Kidney (tissue), 22 donors: ENCODE results near the gene TIE1. TPM values are rescaled to one million over a fixed set of nuclear protein-coding genes. Genes with fewer than 3 reads are reported as not detected.

Experiments used
- DNase-seq, 5 donors: peaks; one replicate each; pipeline ENCODE4 v3.0.0-alpha.2; 2013 to 2020
- FAIRE-seq: peaks from 2 replicates; lab custom pipeline; 2012; peaks lifted over from hg19 to GRCh38; lab: Jason Lieb, UNC
- H3K27ac ChIP-seq, 2 donors: one replicate each; pipeline ENCODE4 v1.7.0; 2013; ENCODE audit warnings: low read depth in 2 of 2, low read length in 2 of 2, inconsistent platforms in 1 of 2
- H3K27me3 ChIP-seq: one replicate; pipeline ENCODE4 v1.7.1; 2013; ENCODE audit warnings: low read length, inconsistent platforms; ENCODE audit not compliant: control insufficient read depth, insufficient read depth
- H3K36me3 ChIP-seq, 3 donors: one replicate each; pipeline versions ENCODE4 v1.7.0 to v1.7.1; 2013; ENCODE audit warnings: low read length in 3 of 3, control low read depth in 1 of 3, inconsistent platforms in 1 of 3; ENCODE audit not compliant: insufficient read depth in 3 of 3, control insufficient read depth in 2 of 3
- H3K4me1 ChIP-seq, 3 donors: one replicate each; pipeline versions ENCODE4 v1.7.0 to v1.7.1; 2013; ENCODE audit warnings: low read length in 3 of 3, inconsistent platforms in 1 of 3, low read depth in 1 of 3; ENCODE audit not compliant: control insufficient read depth in 2 of 3, insufficient read depth in 2 of 3
- H3K4me3 ChIP-seq, 3 donors: one replicate each; pipeline versions ENCODE4 v1.7.0 to v1.8.1; 2013; ENCODE audit warnings: low read length in 3 of 3, control low read depth in 1 of 3, inconsistent platforms in 1 of 3
- H3K9ac ChIP-seq, 3 donors: one replicate each; pipeline versions ENCODE4 v1.7.0 to v1.7.1; 2013; ENCODE audit warnings: low read length in 3 of 3, control low read depth in 1 of 3, inconsistent platforms in 1 of 3
- H3K9me3 ChIP-seq, 3 donors: one replicate each; pipeline versions ENCODE4 v1.7.0 to v1.7.1; 2013; ENCODE audit warnings: low read length in 3 of 3, control low read depth in 1 of 3, inconsistent platforms in 1 of 3; ENCODE audit not compliant: control insufficient read depth in 2 of 3, insufficient read depth in 1 of 3
- intact Hi-C: fragments of 100-400 bp; cut with DNase I; formaldehyde crosslinking; loops from one replicate; pipeline ENCODE4 v1.11.1; 2022
- long read RNA-seq, 10 donors: library from polyadenylated mRNA in 1 of 10; unstranded in 1 of 10; transcript quantifications; one replicate each; pipeline ENCODE4 v2.0.0 and lab custom pipeline, GENCODE V29; 2021 to 2026
- polyA plus RNA-seq: library from polyadenylated mRNA; stranded (reverse); fragments of 350-450 nt; fragmentation: Illumina TruSeq; extraction: RNeasy Lipid Tissue Mini Kit (QIAGEN cat#74804); gene quantifications from one replicate; pipeline ENCODE4 v1.2.3, GENCODE V29; 2014; ENCODE audit warnings: low read depth, low replicate concordance; ENCODE audit not compliant: insufficient read depth
- total RNA-seq: library from RNA; stranded (reverse); fragmentation: NEBNext Ultra II Directional; extraction: Animal tissue kit (Norgen Biotek cat#: 25700); gene quantifications from one replicate; pipeline ENCODE4 v1.2.1, GENCODE V29; 2021
- TF ChIP-seq, protein P1 (sequence below): IDR thresholded peaks from 3 replicates; pipeline ENCODE4 v1.5.1; 2012; ENCODE audit warnings: mild to moderate bottlenecking, moderate library complexity, borderline replicate concordance; ENCODE audit not compliant: insufficient read depth; ENCODE audit errors: extremely low read depth
- donor health status: control.
- donor health status: control.
- donor health status: control.
- donor health status: control.
- donor health status: control.
- donor health status: DM: yes; HTN: yes; CAD: no.
- donor health status: Normal renal cell carcinoma (clear cell type).

TIE1 gene
- total RNA-seq (46.3 TPM), polyA plus RNA-seq (15.0 TPM)
- long read RNA-seq, donor 1, partial matches to known transcripts = 0 of 3 reads
- long read RNA-seq, donor 1, other reads (novel, unspliced or antisense) = 0 of 3 reads
- long read RNA-seq, donor 2, partial matches to known transcripts = 0 of 4 reads
- long read RNA-seq, donor 2, other reads (novel, unspliced or antisense) = 0 of 4 reads
- long read RNA-seq, donor 3, partial matches to known transcripts = 5 of 7 reads
- long read RNA-seq, donor 3, other reads (novel, unspliced or antisense) = 0 of 7 reads
- long read RNA-seq, donor 4, transcript TIE1-201 (23 exons, 3,882 nt) = major isoform, 5 of 25 reads
- long read RNA-seq, donor 4, partial matches to known transcripts = 13 of 25 reads
- long read RNA-seq, donor 4, other reads (novel, unspliced or antisense) = 5 of 25 reads
- long read RNA-seq, donor 5 = 0 reads
- long read RNA-seq, donor 6 = 0 reads
- long read RNA-seq, donor 7, transcript TIE1-201 (23 exons, 3,882 nt) = major isoform, 16 of 50 reads
- long read RNA-seq, donor 7, partial matches to known transcripts = 24 of 50 reads
- long read RNA-seq, donor 7, other reads (novel, unspliced or antisense) = 10 of 50 reads
- long read RNA-seq, donor 8, partial matches to known transcripts = 8 of 9 reads
- long read RNA-seq, donor 8, other reads (novel, unspliced or antisense) = 0 of 9 reads
- long read RNA-seq, donor 9, partial matches to known transcripts = 0 of 1 reads
- long read RNA-seq, donor 9, other reads (novel, unspliced or antisense) = 0 of 1 reads
- long read RNA-seq, donor 10, partial matches to known transcripts = 9 of 9 reads
- long read RNA-seq, donor 10, other reads (novel, unspliced or antisense) = 0 of 9 reads

DNA sequence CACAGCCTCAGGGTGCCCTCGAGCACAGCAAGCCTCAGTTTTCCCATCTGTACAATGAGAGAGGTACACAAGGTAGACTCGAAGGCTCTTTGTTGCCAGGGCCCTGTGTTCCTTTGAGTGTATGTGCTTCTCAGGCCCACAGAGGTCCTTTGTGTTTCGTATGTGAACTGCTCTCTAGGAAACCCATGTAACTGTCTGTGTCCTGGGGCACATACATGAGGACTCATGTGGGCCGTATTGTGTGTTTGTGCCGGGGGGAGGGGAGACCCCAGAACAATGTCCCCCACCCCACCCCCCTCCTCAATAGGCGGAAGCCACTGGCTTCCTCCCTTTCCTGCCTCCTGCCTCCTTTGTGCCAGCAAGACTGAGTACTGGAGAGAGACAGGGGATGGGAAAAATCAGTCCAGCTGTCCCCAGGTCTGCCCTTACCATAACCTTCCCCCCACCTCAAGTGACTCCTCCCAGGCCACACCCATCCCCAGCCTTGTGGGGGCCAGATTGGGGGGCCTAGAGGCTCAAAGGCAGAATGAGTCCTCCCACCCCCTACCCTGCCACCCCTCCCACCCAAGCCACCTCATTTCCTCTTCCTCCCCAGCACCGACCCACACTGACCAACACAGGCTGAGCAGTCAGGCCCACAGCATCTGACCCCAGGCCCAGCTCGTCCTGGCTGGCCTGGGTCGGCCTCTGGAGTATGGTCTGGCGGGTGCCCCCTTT lies at the start of gene TIE1:
TSS of gene TIE1 (plus strand) at position 605 of the 717 bp plus-strand sequence. CDS start at position 695, 90 bp downstream.
- peak in 3 of 5 donors; percentile 19 to 80 (median 59) for DNase-seq
- TF ChIP-seq, protein P1, sequence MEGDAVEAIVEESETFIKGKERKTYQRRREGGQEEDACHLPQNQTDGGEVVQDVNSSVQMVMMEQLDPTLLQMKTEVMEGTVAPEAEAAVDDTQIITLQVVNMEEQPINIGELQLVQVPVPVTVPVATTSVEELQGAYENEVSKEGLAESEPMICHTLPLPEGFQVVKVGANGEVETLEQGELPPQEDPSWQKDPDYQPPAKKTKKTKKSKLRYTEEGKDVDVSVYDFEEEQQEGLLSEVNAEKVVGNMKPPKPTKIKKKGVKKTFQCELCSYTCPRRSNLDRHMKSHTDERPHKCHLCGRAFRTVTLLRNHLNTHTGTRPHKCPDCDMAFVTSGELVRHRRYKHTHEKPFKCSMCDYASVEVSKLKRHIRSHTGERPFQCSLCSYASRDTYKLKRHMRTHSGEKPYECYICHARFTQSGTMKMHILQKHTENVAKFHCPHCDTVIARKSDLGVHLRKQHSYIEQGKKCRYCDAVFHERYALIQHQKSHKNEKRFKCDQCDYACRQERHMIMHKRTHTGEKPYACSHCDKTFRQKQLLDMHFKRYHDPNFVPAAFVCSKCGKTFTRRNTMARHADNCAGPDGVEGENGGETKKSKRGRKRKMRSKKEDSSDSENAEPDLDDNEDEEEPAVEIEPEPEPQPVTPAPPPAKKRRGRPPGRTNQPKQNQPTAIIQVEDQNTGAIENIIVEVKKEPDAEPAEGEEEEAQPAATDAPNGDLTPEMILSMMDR = no peak
- no peak for FAIRE-seq
- Histone ChIP-seq H3K9ac (no peak within 1 kb of the TSS), H3K4me1 (peaks cover 0 to 13% (median 10%) of the 10 kb centered on the region in 3 donors), H3K9me3 (no peaks in the 10 kb centered on the region), H3K27me3 (no peaks in the 10 kb centered on the region), H3K27ac (peak within 1 kb of the TSS; percentile 25 to 57), H3K36me3 (no peaks in the 10 kb centered on the region), H3K4me3 (peak within 1 kb of the TSS in 1 of 3 donors; percentile 35)
- intact Hi-C loops = no loop called here

GRCh38 chr1:43251024-43251423 lies 49.8 kb upstream of the TIE1 start:
- intact Hi-C loops = no loop called here
- TF ChIP-seq, protein P1 = no peak
- Histone ChIP-seq H3K36me3 (no peaks in the 10 kb centered on the region), H3K9ac (no peak overlapping the region), H3K9me3 (no peaks in the 10 kb centered on the region), H3K27me3 (no peaks in the 10 kb centered on the region), H3K4me3 (no peak overlapping the region), H3K27ac (no peak overlapping the region), H3K4me1 (no peaks in the 10 kb centered on the region)
- no peak for FAIRE-seq
- DNase-seq = no peak

DNA sequence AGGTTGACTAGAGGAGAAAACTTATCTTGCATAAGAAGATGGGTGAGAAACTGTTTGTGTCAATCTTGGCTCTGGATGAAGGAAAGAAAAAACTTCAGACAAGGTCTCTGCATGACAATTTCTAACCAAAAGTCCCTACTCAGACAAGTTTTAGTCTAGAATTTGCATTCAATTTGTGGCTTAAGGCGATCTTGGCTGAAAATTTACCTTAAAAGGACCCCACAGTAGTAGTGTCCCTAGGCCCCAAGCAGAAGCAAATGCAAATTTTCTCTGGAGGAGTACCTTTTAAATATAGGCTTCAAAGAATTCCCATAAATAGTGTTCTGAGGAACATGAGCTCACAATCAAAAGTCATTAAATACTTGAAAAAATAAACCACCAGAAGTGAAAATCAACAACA lies 48.6 kb upstream of the TIE1 start:
- DNase-seq (no peak), FAIRE-seq (no peak)
- Histone ChIP-seq H3K4me3 (no peak overlapping the region), H3K27ac (no peak overlapping the region), H3K4me1 (peaks cover 0 to 5% (median 5%) of the 10 kb centered on the region in 3 donors), H3K9ac (no peak overlapping the region), H3K36me3 (no peaks in the 10 kb centered on the region), H3K9me3 (no peaks in the 10 kb centered on the region), H3K27me3 (no peaks in the 10 kb centered on the region)
- intact Hi-C loops = no loop called here
- TF ChIP-seq, protein P1 = no peak
